Sigmoid colon (tissue), 4 donors: ENCODE measurements around the gene CHCHD4.

Source experiments
- EP300 ChIP-seq, 4 donors: sonication (generic); formaldehyde crosslinking; IDR thresholded peaks; one replicate each; pipeline ENCODE4 v1.6.1; 2017; ENCODE audit warnings: antibody characterized with exemption in 4 of 4
- POLR2A ChIP-seq, 2 donors: fragments of 450-650 bp; IDR thresholded peaks; one replicate each; pipeline ENCODE4 v1.6.1; 2016; ENCODE audit warnings: antibody characterized with exemption in 2 of 2, mild to moderate bottlenecking in 2 of 2, moderate library complexity in 2 of 2
- POLR2AphosphoS5 ChIP-seq, 4 donors: sonication (generic); formaldehyde crosslinking; IDR thresholded peaks; one replicate each; pipeline ENCODE4 v1.6.1; 2017; ENCODE audit warnings: antibody characterized with exemption in 4 of 4
- TF ChIP-seq, protein P1 (sequence below), 4 experiments: fragments of 450-650 bp in 3 of 4; fragments of 200-600 bp in 1 of 4; IDR thresholded peaks; one replicate each; pipeline ENCODE4 v1.5.1; 2016 to 2019; ENCODE audit warnings: antibody characterized with exemption in 4 of 4, mild to moderate bottlenecking in 3 of 4, moderate library complexity in 2 of 4

DNA sequence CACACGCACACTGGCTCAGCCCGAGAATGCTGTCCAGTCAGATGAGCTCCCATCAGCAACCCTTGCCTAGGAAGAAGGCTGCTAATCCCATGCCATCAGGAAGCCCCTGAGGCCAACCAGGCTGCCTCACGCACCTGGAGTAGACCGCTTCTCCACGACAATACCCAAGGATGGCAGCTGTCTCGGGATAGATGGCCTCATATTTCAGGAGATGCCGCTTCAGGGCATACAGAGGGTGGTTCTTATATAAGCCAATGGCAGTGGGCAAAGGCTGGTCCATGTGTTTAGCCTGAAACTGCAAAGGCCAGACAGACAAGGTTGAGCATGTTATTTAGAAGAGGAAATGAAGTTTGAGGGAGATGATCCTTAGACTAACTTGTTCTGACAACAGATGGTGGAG, 31.5 kb upstream of the CHCHD4 start:
- TF ChIP-seq, protein P1, sequence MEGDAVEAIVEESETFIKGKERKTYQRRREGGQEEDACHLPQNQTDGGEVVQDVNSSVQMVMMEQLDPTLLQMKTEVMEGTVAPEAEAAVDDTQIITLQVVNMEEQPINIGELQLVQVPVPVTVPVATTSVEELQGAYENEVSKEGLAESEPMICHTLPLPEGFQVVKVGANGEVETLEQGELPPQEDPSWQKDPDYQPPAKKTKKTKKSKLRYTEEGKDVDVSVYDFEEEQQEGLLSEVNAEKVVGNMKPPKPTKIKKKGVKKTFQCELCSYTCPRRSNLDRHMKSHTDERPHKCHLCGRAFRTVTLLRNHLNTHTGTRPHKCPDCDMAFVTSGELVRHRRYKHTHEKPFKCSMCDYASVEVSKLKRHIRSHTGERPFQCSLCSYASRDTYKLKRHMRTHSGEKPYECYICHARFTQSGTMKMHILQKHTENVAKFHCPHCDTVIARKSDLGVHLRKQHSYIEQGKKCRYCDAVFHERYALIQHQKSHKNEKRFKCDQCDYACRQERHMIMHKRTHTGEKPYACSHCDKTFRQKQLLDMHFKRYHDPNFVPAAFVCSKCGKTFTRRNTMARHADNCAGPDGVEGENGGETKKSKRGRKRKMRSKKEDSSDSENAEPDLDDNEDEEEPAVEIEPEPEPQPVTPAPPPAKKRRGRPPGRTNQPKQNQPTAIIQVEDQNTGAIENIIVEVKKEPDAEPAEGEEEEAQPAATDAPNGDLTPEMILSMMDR (IDR thresholded peaks at IDR 0.05), result no peak
- TF ChIP-seq POLR2A (IDR thresholded peaks at IDR 0.05), result no peak
- no peak for TF ChIP-seq POLR2AphosphoS5 (IDR thresholded peaks at IDR 0.05)
- TF ChIP-seq EP300 (IDR thresholded peaks at IDR 0.05), result no peak
